Erythroblast (primary cell): ENCODE data around the gene C1QTNF2.

ENCODE experiments used
- GATA1 ChIP-seq: IDR thresholded peaks from 2 replicates; pipeline ENCODE4 v1.6.1; 2011; ENCODE audit warnings: low read depth, mild to moderate bottlenecking, control low read depth, low read length, moderate library complexity
- POLR2A ChIP-seq: IDR thresholded peaks from 2 replicates; pipeline ENCODE4 v1.6.1; 2011; ENCODE audit warnings: mild to moderate bottlenecking, low read length

DNA sequence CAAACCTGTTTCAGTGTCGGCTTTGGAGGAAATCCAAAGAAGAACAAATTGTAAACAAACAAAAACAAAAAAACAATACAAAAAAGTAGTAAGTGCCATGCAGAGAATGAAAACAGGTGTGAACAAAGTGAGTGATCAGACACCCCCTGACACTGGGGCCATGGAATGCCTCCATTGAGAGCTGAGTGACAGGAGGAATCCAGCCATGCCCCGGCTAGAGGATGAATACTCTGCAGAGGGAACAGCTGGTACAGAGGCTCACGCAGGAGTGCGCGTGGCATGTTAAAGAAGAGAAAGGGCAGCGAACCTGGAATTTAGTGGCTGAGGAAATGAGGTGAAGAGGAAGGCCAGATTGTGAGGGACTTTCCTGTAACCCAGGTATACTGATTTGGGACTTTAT, 42.6 kb downstream of the C1QTNF2 start:
- TF ChIP-seq POLR2A = no peak
- TF ChIP-seq GATA1 = no peak
